ENCODE results near the gene EXOC5. TPM values are rescaled to one million over a fixed set of nuclear protein-coding genes. Genes with fewer than 3 reads are reported as not detected.

EXOC5 gene
- polyA plus RNA-seq, 10 donors, result 55.0 to 96.4 (median 72.7) TPM

- DNase-seq, result no peak
These were observed 97.3 kb downstream of the EXOC5 start for GRCh38 chr14:57171363-57171762.

GRCh38 chr14:57169901-57170300, 98.8 kb downstream of the EXOC5 start:
- no peak for DNase-seq

- no peak for DNase-seq
These were observed 100.5 kb downstream of the EXOC5 start for GRCh38 chr14:57168138-57168679.

- no peak for DNase-seq
These were observed 107.0 kb downstream of the EXOC5 start for GRCh38 chr14:57161583-57162234.

- no peak for DNase-seq
These were observed 108.4 kb downstream of the EXOC5 start for GRCh38 chr14:57160333-57160732.

- DNase-seq, result no peak
These were observed 115.4 kb downstream of the EXOC5 start for GRCh38 chr14:57153286-57153685.

Other genes with a start within 250 kb of the EXOC5 start
- 10 to 100 TPM; 26.8 to 41.0 (median 34.7) TPM for gene AP5M1, start 66 bp upstream of the EXOC5 start, polyA plus RNA-seq (ENCODE audit: insufficient read length in 10 of 10)
- gene NAA30, start 121.7 kb upstream of the EXOC5 start, polyA plus RNA-seq (ENCODE audit: insufficient read length in 10 of 10), result 10 to 100 TPM; 18.7 to 29.5 (median 23.7) TPM
- under 1 TPM in 4 of 10 donors, not detected in 6; 0.05 to 0.49 (median 0.20) TPM for gene CCDC198, start 225.0 kb upstream of the EXOC5 start, polyA plus RNA-seq (ENCODE audit: insufficient read length in 10 of 10)

Measured in muscle of back (tissue), 11 donors.